Measurements from ENCODE around the gene CBX4.

DNA sequence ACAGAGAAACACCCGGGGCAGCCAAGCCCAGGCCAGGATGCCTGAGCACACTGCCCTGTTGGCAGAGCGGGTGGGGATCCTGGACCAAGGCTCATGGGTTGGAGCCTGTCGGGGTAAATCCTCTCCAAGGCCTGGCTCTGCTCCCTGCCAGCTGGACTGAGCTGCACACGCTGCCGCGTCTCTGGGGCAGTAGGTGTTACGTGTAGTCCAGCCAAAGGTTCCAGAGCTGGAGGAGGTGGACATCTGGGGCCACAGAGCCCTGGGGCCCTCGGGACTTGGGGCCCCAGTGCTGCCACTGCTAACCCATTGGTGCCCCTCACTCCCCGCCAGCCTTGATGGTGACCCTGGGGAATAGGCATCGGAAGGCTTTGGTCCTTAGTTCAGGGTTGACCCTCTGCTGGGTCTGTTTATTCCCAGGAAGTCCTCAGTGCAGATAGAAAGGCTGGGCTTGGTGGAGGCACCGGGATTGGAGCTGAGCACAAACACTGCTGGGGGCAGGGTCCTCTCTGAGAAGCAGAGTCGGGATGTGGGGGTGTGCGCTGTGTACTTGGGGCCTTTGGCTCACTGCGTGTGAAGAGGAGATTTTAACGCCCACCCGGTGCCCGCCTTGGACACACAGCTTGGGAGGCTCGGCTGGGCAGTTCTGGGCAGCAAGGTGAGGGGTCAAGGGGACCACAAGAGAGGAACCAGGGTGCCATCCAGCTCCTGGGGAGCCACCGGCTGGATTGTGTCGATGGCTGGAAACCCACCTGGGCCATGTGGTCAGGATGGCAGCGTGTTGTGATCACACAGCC, 16.3 kb upstream of the CBX4 start:
- TF ChIP-seq JUNB (IDR thresholded peaks at IDR 0.05; ENCODE audit: unreplicated experiment): no peak
- TF ChIP-seq, protein P1, sequence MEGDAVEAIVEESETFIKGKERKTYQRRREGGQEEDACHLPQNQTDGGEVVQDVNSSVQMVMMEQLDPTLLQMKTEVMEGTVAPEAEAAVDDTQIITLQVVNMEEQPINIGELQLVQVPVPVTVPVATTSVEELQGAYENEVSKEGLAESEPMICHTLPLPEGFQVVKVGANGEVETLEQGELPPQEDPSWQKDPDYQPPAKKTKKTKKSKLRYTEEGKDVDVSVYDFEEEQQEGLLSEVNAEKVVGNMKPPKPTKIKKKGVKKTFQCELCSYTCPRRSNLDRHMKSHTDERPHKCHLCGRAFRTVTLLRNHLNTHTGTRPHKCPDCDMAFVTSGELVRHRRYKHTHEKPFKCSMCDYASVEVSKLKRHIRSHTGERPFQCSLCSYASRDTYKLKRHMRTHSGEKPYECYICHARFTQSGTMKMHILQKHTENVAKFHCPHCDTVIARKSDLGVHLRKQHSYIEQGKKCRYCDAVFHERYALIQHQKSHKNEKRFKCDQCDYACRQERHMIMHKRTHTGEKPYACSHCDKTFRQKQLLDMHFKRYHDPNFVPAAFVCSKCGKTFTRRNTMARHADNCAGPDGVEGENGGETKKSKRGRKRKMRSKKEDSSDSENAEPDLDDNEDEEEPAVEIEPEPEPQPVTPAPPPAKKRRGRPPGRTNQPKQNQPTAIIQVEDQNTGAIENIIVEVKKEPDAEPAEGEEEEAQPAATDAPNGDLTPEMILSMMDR (conservative IDR thresholded peaks at IDR 0.05; ENCODE audit: low read depth in 2 of 2): no peak
- TF ChIP-seq, protein P2, sequence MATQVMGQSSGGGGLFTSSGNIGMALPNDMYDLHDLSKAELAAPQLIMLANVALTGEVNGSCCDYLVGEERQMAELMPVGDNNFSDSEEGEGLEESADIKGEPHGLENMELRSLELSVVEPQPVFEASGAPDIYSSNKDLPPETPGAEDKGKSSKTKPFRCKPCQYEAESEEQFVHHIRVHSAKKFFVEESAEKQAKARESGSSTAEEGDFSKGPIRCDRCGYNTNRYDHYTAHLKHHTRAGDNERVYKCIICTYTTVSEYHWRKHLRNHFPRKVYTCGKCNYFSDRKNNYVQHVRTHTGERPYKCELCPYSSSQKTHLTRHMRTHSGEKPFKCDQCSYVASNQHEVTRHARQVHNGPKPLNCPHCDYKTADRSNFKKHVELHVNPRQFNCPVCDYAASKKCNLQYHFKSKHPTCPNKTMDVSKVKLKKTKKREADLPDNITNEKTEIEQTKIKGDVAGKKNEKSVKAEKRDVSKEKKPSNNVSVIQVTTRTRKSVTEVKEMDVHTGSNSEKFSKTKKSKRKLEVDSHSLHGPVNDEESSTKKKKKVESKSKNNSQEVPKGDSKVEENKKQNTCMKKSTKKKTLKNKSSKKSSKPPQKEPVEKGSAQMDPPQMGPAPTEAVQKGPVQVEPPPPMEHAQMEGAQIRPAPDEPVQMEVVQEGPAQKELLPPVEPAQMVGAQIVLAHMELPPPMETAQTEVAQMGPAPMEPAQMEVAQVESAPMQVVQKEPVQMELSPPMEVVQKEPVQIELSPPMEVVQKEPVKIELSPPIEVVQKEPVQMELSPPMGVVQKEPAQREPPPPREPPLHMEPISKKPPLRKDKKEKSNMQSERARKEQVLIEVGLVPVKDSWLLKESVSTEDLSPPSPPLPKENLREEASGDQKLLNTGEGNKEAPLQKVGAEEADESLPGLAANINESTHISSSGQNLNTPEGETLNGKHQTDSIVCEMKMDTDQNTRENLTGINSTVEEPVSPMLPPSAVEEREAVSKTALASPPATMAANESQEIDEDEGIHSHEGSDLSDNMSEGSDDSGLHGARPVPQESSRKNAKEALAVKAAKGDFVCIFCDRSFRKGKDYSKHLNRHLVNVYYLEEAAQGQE (IDR thresholded peaks at IDR 0.05; ENCODE audit: unreplicated experiment): no peak
- TF ChIP-seq EZH2 (IDR thresholded peaks at IDR 0.05; ENCODE audit: low read depth, unreplicated experiment): no peak
- TF ChIP-seq STAT1 (IDR thresholded peaks at IDR 0.05; ENCODE audit: unreplicated experiment): no peak
- TF ChIP-seq POLR2AphosphoS5 (IDR thresholded peaks at IDR 0.05; ENCODE audit: low read depth): no peak
- TF ChIP-seq ZNF331 (CRISPR knock-in tag; IDR thresholded peaks at IDR 0.05; ENCODE audit: low read depth): no peak

Measured in GM23338 (cell line).